Nephron progenitor cell (in vitro differentiated cells): ENCODE results near the gene OR2AT4.

Experiments
- DNase-seq: peaks from one replicate; pipeline ENCODE4 v3.0.0; 2021
- H3K27ac Mint-ChIP-seq: 2 replicates; pipeline ENCODE4 v1.8.0; 2021; ENCODE audit warnings: mild to moderate bottlenecking, moderate library complexity, mixed read lengths
- H3K27me3 Mint-ChIP-seq: 2 replicates; pipeline ENCODE4 v1.8.0; 2021; ENCODE audit warnings: mild to moderate bottlenecking, low read depth, mixed read lengths; ENCODE audit not compliant: poor library complexity
- H3K36me3 Mint-ChIP-seq: 2 replicates; pipeline ENCODE4 v1.8.0; 2021; ENCODE audit warnings: low read depth, mixed read lengths
- H3K4me1 Mint-ChIP-seq: 2 replicates; pipeline ENCODE4 v1.8.0; 2021; ENCODE audit warnings: mixed read lengths
- H3K4me3 Mint-ChIP-seq: 2 replicates; pipeline ENCODE4 v1.8.0; 2021; ENCODE audit warnings: mild to moderate bottlenecking, moderate library complexity, mixed read lengths
- H3K9me3 Mint-ChIP-seq: 2 replicates; pipeline ENCODE4 v1.8.0; 2021; ENCODE audit warnings: mild to moderate bottlenecking, moderate library complexity, mixed read lengths
- TF ChIP-seq, protein P1 (sequence below): fragments of 200-600 bp; sonication (generic); IDR thresholded peaks from 2 replicates; pipeline ENCODE4 v1.5.0; 2021; ENCODE audit warnings: antibody characterized with exemption

Gene OR2AT4

DNA sequence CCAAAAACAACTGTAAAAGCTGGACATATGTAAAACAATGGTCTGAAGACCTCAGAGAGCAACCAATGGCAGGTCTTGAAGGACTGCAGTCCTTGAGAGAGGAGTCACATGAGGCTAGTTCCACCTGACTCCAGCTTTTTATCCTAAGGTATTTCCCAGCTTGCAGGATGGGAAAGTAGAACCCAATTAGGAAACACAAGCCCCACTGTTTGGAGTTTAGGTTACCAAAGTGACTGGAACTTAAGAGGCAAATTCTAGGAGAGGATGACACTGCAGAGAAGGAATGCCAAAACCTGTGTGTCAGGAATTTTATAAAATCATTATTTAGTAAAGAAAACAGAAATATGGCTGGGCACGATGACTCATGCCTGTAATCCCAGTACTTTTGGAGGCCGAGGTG lies 18.4 kb downstream of the OR2AT4 start:
- Mint-ChIP-seq H3K4me3 (no peak overlapping the region), H3K27ac (no peak overlapping the region), H3K9me3 (no peaks in the 10 kb centered on the region), H3K27me3 (peaks cover 39% of the 10 kb centered on the region), H3K4me1 (no peaks in the 10 kb centered on the region), H3K36me3 (no peaks in the 10 kb centered on the region)
- TF ChIP-seq, protein P1, sequence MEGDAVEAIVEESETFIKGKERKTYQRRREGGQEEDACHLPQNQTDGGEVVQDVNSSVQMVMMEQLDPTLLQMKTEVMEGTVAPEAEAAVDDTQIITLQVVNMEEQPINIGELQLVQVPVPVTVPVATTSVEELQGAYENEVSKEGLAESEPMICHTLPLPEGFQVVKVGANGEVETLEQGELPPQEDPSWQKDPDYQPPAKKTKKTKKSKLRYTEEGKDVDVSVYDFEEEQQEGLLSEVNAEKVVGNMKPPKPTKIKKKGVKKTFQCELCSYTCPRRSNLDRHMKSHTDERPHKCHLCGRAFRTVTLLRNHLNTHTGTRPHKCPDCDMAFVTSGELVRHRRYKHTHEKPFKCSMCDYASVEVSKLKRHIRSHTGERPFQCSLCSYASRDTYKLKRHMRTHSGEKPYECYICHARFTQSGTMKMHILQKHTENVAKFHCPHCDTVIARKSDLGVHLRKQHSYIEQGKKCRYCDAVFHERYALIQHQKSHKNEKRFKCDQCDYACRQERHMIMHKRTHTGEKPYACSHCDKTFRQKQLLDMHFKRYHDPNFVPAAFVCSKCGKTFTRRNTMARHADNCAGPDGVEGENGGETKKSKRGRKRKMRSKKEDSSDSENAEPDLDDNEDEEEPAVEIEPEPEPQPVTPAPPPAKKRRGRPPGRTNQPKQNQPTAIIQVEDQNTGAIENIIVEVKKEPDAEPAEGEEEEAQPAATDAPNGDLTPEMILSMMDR: no peak
- no peak for DNase-seq

DNA sequence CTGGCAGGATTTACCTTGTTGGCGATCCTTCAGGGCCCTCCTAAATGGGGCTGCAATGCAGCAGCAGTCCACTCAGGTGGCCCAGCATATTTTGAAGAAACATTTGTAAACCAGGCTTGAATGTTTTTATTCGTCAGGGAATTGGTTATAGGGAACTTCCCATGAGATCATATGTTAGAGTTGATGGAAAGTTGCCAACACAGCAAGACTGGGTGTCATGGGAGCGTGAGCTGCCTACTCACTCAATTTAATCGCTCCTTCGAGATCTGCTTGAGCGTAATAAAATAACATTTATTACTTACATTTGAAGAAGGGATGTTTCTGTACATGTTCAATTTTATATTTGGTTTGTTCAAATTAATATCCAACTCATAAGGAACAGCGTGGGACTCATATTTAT lies 19.4 kb downstream of the OR2AT4 start:
- no peak overlapping the region for H3K27ac Mint-ChIP-seq
- H3K36me3 Mint-ChIP-seq: no peaks in the 10 kb centered on the region
- H3K27me3 Mint-ChIP-seq: peaks cover 36% of the 10 kb centered on the region
- no peaks in the 10 kb centered on the region for H3K4me1 Mint-ChIP-seq
- TF ChIP-seq, protein P1: no peak
- no peaks in the 10 kb centered on the region for H3K9me3 Mint-ChIP-seq
- H3K4me3 Mint-ChIP-seq: no peak overlapping the region
- DNase-seq: no peak

DNA sequence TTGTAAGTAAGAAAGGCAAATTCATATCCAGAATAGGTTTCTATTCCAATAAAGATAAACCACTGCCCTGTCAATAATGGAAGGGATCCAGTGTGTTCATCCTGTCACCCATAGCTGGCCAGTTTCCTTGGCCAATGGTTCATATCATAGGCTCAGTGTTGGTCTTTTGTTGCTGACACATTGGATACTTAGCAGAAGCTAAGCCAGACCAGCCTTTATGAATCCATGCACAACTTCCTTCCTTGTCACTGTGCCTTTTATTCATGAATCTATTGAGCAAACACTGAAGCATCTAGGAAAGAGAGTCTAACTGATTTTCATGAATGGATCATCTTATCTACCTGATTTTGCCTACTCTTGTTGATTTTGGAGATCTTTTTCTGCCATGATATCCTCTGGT lies 20.0 kb downstream of the OR2AT4 start:
- no peak overlapping the region for H3K4me3 Mint-ChIP-seq
- H3K36me3 Mint-ChIP-seq: no peaks in the 10 kb centered on the region
- no peak for DNase-seq
- no peak overlapping the region for H3K27ac Mint-ChIP-seq
- H3K4me1 Mint-ChIP-seq: no peaks in the 10 kb centered on the region
- H3K9me3 Mint-ChIP-seq: no peaks in the 10 kb centered on the region
- H3K27me3 Mint-ChIP-seq: peaks cover 36% of the 10 kb centered on the region
- TF ChIP-seq, protein P1: no peak

DNA sequence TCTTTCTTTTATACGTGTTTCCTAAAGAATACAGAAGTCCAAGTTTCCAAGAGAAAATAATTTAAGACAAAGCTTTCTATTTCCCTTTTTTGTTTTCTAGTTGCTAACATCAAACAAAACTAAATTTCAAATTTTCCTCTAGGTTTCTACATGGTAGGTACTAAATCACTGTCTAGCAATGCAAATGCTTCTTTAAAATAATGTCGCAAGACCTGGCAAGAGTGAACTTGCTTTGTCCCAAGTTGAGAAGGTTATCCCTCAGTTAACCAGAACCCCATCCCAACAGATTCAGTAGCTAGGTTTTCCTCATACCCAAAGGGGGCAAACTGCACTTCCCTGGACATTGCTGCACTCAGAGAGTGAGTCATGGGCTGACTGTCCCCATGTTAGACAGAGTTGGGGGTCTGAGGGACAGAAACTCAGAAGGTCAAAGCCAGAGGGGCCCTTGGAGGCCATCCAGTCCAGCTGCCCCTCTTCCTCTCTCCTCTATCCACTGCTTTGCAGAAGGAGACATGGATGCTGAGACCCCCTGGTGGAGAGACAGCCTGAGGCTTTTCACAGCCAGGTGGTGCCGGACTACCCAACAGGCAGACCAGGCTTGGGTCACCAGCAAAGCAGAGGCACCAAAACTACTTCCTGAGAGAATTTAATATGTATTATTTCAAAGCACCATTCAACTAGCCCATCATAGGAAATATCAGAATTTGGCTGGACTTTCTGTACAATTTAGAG lies 23.1 kb downstream of the OR2AT4 start:
- H3K9me3 Mint-ChIP-seq: no peaks in the 10 kb centered on the region
- TF ChIP-seq, protein P1: no peak
- H3K4me1 Mint-ChIP-seq: no peaks in the 10 kb centered on the region
- peaks cover 25% of the 10 kb centered on the region for H3K27me3 Mint-ChIP-seq
- no peaks in the 10 kb centered on the region for H3K36me3 Mint-ChIP-seq
- no peak overlapping the region for H3K27ac Mint-ChIP-seq
- no peak overlapping the region for H3K4me3 Mint-ChIP-seq
- no peak for DNase-seq

DNA sequence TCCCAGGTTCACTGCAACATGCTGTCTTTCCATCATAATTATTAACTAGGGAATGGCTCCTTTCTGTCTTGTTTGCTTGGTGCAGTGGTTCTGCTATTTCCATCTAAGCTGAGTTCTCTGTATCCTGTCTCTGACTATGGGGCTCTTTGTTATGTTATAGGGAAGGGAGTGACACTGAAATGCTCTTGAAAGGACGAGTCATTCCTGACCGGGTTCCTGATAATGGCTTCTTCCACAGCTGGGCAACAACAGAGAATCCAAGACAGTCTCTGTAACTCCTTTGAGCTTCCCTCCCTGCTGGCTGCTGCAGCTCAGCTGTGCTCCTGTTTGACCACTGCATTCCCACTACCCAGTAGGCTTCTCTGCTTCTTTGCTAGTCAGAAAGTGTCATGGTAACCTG lies 24.1 kb downstream of the OR2AT4 start:
- H3K36me3 Mint-ChIP-seq: no peaks in the 10 kb centered on the region
- no peak overlapping the region for H3K27ac Mint-ChIP-seq
- H3K4me3 Mint-ChIP-seq: no peak overlapping the region
- no peaks in the 10 kb centered on the region for H3K9me3 Mint-ChIP-seq
- no peak for DNase-seq
- H3K4me1 Mint-ChIP-seq: no peaks in the 10 kb centered on the region
- TF ChIP-seq, protein P1: no peak
- H3K27me3 Mint-ChIP-seq: peaks cover 22% of the 10 kb centered on the region

DNA sequence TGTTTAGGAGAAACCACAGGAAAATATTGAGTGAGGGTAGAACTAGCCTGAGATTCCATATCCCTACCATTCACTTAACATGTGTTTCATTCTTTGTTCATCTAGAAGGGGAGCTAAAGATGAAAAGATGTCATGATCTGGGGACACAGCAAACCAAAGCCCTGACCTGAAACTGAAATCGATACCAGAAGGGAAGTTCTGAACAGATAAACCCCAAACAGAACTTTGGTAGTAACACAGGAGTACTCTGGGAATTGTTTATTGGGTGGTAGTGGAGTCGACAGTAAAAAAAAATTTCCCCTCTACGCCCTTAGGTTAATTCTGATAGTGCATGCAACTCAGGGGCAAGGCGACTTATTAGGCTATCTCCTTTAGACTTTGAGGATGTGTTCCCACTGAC lies 27.2 kb downstream of the OR2AT4 start:
- no peaks in the 10 kb centered on the region for H3K9me3 Mint-ChIP-seq
- no peak overlapping the region for H3K27ac Mint-ChIP-seq
- no peaks in the 10 kb centered on the region for H3K4me1 Mint-ChIP-seq
- no peaks in the 10 kb centered on the region for H3K36me3 Mint-ChIP-seq
- DNase-seq: no peak
- H3K27me3 Mint-ChIP-seq: peaks cover 28% of the 10 kb centered on the region
- H3K4me3 Mint-ChIP-seq: no peak overlapping the region
- TF ChIP-seq, protein P1: no peak
